ENCODE data around the gene PARD6G.

GRCh38 chr18:80166240-80166639 lies 81.1 kb downstream of the PARD6G start:
- TF ChIP-seq CTCF (conservative IDR thresholded peaks at IDR 0.05) (no peak), ZFX (IDR thresholded peaks at IDR 0.05) (no peak)
